HG02840 (cell line): Measurements from ENCODE around the gene SRRM4.
"Not testable (repeated sequence)": the region's sequence is repeated elsewhere in the genome, so short reads cannot be mapped to it uniquely, and the experiment has no call there.

ENCODE experiments used
- ATAC-seq: cut with Tn5 transposase; IDR thresholded peaks from one replicate; pipeline ENCODE4 v1.9.1; 2021; ENCODE audit warnings: mild to moderate bottlenecking, moderate library complexity, moderate number of reproducible peaks; ENCODE audit not compliant: unreplicated experiment, low FRiP score

The SRRM4 gene

GRCh38 chr12:119068129-119068856, 87.0 kb downstream of the SRRM4 start:
- ATAC-seq = no peak

GRCh38 chr12:119069147-119069642, 87.9 kb downstream of the SRRM4 start:
- ATAC-seq = no peak

- no peak for ATAC-seq
Observed at GRCh38 chr12:119071176-119071575, 89.8 kb downstream of the SRRM4 start.

- ATAC-seq = no peak
Observed at GRCh38 chr12:119071638-119072231, 90.4 kb downstream of the SRRM4 start.

- no peak for ATAC-seq
Observed at GRCh38 chr12:119072440-119072839, 91.1 kb downstream of the SRRM4 start.

- ATAC-seq = no peak
Observed at GRCh38 chr12:119075222-119075787, 94.0 kb downstream of the SRRM4 start.

GRCh38 chr12:119075918-119076317, 94.6 kb downstream of the SRRM4 start:
- ATAC-seq = no peak

GRCh38 chr12:119079530-119079929, 98.2 kb downstream of the SRRM4 start:
- no peak for ATAC-seq

GRCh38 chr12:119082016-119082415, 100.7 kb downstream of the SRRM4 start:
- no peak for ATAC-seq

GRCh38 chr12:119082496-119082895, 101.2 kb downstream of the SRRM4 start:
- ATAC-seq = no peak

- ATAC-seq = no peak
Observed at GRCh38 chr12:119088685-119089379, 107.5 kb downstream of the SRRM4 start.

GRCh38 chr12:119089380-119090013, 108.2 kb downstream of the SRRM4 start:
- ATAC-seq = no peak

GRCh38 chr12:119090276-119090675, 108.9 kb downstream of the SRRM4 start:
- no peak for ATAC-seq

- no peak for ATAC-seq
Observed at GRCh38 chr12:119090865-119091264, 109.5 kb downstream of the SRRM4 start.

GRCh38 chr12:119096429-119097202, 115.3 kb downstream of the SRRM4 start:
- ATAC-seq = no peak

- no peak for ATAC-seq
Observed at GRCh38 chr12:119100933-119101332, 119.6 kb downstream of the SRRM4 start.

- ATAC-seq = no peak
Observed at GRCh38 chr12:119102274-119102673, 120.9 kb downstream of the SRRM4 start.

GRCh38 chr12:119102714-119103113, 121.4 kb downstream of the SRRM4 start:
- no peak for ATAC-seq

- not testable (repeated sequence) for ATAC-seq
Observed at GRCh38 chr12:119104969-119105368, 123.6 kb downstream of the SRRM4 start.

- ATAC-seq = no peak
Observed at GRCh38 chr12:119113496-119113986, 132.2 kb downstream of the SRRM4 start.
